Right lobe of liver (tissue), 6 donors: ENCODE measurements around the gene ACSS1. TPM values are rescaled to one million over a fixed set of nuclear protein-coding genes. Genes with fewer than 3 reads are reported as not detected.
A peak's percentile ranks its signal among the peaks of the same experiment; 100 is the strongest.

ENCODE experiments used
- ATAC-seq, 4 donors: fragments of 200-7000 bp; cut with Tn5 transposase; one replicate each; pipeline ENCODE4 v1.9.1; 2020; ENCODE audit warnings: mild to moderate bottlenecking in 4 of 4, moderate library complexity in 4 of 4
- DNase-seq, 3 donors: peaks; one replicate each; pipeline ENCODE4 v3.0.0-alpha.2; 2020
- H3K27ac ChIP-seq, 3 donors: fragments of 200-600 bp; one replicate each; pipeline ENCODE4 v1.8.0; 2022
- H3K27me3 ChIP-seq, 2 donors: fragments of 200-600 bp; one replicate each; pipeline ENCODE4 v1.8.0; 2022
- H3K36me3 ChIP-seq, 4 donors: fragments of 200-600 bp; sonication (generic) in 1 of 4; one replicate each; pipeline versions ENCODE4 v1.5.1 to v1.8.0; 2017 to 2022; ENCODE audit warnings: control low read depth in 1 of 4
- H3K4me1 ChIP-seq, 4 donors: fragments of 200-600 bp; sonication (generic) in 1 of 4; one replicate each; pipeline versions ENCODE4 v1.5.1 to v1.8.0; 2017 to 2022; ENCODE audit warnings: control low read depth in 1 of 4
- H3K4me3 ChIP-seq, 3 donors: fragments of 200-600 bp; one replicate each; pipeline ENCODE4 v1.8.0; 2022
- H3K9me3 ChIP-seq, 4 donors: fragments of 200-600 bp; sonication (generic) in 1 of 4; one replicate each; pipeline versions ENCODE4 v1.5.1 to v1.8.0; 2017 to 2022; ENCODE audit warnings: control low read depth in 1 of 4
- POLR2A ChIP-seq: fragments of 450-650 bp; IDR thresholded peaks from one replicate; pipeline ENCODE4 v1.6.1; 2017; ENCODE audit warnings: antibody characterized with exemption, mild to moderate bottlenecking
- WGBS: methylation state at CpG from one replicate; pipeline ENCODE4 v1.1.6; 2018; ENCODE audit warnings: low coverage, low lambda C conversion rate; ENCODE audit not compliant: insufficient coverage; ENCODE audit errors: missing lambda C conversion rate; 5-methylcytosine and 5-hydroxymethylcytosine counted together
- intact Hi-C, 2 donors: fragments of 100-400 bp; cut with DNase I; formaldehyde crosslinking; loops; one replicate each; pipeline versions ENCODE4 v1.11.2 to v1.14.1; 2022
- total RNA-seq, 6 experiments: library from RNA; depleted of rRNA in 2 of 6; stranded (reverse); fragments of >200 nt in 2 of 6; fragmentation: NEBNext Ultra II Directional in 3 of 6; extraction: Animal tissue kit (Norgen Biotek cat#: 25700) in 3 of 6; gene quantifications; one replicate each; pipeline versions ENCODE4 v1.1.0 to v1.2.4, GENCODE V29; 2016 to 2023
- TF ChIP-seq, protein P1 (sequence below), 4 donors: fragments of 200-600 bp in 3 of 4; fragments of 450-650 bp in 1 of 4; IDR thresholded peaks; one replicate each; pipeline versions ENCODE4 v1.5.1 to v1.8.0; 2016 to 2022; ENCODE audit warnings: antibody characterized with exemption in 4 of 4, mild to moderate bottlenecking in 2 of 4
- donor health status: DM: no; HTN: yes; CAD: no.
- donor health status: DM: no; HTN: no; CAD: no.
- donor health status: DM: no; HTN: no; CAD: no.
- donor health status: DM: no; HTN: yes; CAD: no.
- donor health status: DM: no; HTN: yes; CAD: no.

ACSS1 gene
- total RNA-seq, 6 experiments from 2014 or later: 3.5 to 9.1 (median 6.3) TPM

DNA sequence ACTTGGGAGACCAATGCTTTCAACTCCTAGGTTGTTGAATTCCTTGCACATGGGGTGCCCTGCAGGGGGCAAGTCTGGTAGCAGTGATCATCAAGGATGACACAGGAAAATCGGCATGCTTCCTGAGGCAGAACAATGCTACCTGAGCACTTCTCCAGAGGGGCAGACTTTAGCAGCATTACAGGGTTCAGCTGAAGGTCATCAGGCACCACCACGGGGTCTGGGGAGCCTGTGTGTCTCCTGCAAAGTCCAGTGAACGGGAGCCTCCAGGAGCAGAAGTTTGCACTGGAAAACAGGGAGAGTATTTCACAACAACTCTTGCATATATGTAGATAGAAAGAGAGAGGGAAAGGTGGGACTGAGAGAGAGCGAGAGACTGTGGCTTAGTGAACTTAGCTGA, 13.8 kb upstream of the ACSS1 start:
- Histone ChIP-seq H3K27ac (no peak overlapping the region), H3K4me1 (peaks cover 0 to 8% (median 0%) of the 10 kb centered on the region in 4 donors), H3K27me3 (peaks cover 0 to 6% of the 10 kb centered on the region in 2 donors), H3K36me3 (no peaks in the 10 kb centered on the region), H3K4me3 (no peak overlapping the region), H3K9me3 (no peaks in the 10 kb centered on the region)
- 17% methylated on average over 4 of the region's 4 CpGs for WGBS
- TF ChIP-seq POLR2A: no peak
- TF ChIP-seq, protein P1, sequence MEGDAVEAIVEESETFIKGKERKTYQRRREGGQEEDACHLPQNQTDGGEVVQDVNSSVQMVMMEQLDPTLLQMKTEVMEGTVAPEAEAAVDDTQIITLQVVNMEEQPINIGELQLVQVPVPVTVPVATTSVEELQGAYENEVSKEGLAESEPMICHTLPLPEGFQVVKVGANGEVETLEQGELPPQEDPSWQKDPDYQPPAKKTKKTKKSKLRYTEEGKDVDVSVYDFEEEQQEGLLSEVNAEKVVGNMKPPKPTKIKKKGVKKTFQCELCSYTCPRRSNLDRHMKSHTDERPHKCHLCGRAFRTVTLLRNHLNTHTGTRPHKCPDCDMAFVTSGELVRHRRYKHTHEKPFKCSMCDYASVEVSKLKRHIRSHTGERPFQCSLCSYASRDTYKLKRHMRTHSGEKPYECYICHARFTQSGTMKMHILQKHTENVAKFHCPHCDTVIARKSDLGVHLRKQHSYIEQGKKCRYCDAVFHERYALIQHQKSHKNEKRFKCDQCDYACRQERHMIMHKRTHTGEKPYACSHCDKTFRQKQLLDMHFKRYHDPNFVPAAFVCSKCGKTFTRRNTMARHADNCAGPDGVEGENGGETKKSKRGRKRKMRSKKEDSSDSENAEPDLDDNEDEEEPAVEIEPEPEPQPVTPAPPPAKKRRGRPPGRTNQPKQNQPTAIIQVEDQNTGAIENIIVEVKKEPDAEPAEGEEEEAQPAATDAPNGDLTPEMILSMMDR (IDR thresholded peaks at IDR 0.05): no peak
- intact Hi-C loops: loop anchor here in 1 of 2 donors (10.0 kb wide), 1 partner anchor 103 kb away; no protein-coding TSS in a partner anchor
- ATAC-seq (no peak), DNase-seq (peak in 1 of 3 donors; percentile 11)

DNA sequence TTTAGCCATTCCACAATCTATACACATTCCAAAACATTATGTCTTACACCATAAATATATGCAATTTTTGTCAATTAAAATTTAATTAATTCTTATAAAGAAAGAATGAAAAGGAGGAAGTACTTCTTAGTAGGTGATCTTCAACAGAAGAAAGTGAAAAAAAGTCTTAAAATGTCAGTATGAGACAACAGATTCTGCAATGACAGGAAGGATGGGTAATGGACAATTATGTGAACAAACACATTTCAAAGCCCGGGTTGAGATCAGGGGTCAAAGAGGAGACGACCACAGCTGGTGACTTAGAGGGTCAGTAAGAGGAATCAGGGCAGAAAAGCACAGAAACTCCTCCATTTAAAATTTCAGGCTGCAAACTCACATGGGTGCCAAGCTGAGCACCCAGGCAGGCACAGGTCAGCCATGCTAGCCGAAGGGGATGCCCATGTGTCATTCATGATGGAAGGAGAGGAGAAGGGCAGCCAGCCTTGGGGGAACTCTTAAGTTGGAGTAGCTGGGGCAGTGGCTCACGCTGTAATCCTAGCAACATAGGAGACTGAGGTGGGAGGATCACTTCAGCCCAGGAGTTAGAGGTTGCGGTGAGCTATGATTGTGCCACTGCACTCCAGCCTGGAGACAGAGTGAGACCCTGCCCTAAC, 13.0 kb upstream of the ACSS1 start:
- intact Hi-C loops: loop anchor here in 1 of 2 donors (10.0 kb wide), 1 partner anchor 104 kb away; no protein-coding TSS in a partner anchor
- WGBS: 17% methylated on average over 2 of the region's 5 CpGs
- Histone ChIP-seq H3K27me3 (peaks cover 0 to 6% of the 10 kb centered on the region in 2 donors), H3K9me3 (no peaks in the 10 kb centered on the region), H3K4me1 (peaks cover 0 to 5% (median 0%) of the 10 kb centered on the region in 4 donors), H3K27ac (no peak overlapping the region), H3K4me3 (no peak overlapping the region), H3K36me3 (no peaks in the 10 kb centered on the region)
- no peak for ATAC-seq
- DNase-seq: no peak
- TF ChIP-seq, protein P1 (IDR thresholded peaks at IDR 0.05): no peak
- no peak for TF ChIP-seq POLR2A

DNA sequence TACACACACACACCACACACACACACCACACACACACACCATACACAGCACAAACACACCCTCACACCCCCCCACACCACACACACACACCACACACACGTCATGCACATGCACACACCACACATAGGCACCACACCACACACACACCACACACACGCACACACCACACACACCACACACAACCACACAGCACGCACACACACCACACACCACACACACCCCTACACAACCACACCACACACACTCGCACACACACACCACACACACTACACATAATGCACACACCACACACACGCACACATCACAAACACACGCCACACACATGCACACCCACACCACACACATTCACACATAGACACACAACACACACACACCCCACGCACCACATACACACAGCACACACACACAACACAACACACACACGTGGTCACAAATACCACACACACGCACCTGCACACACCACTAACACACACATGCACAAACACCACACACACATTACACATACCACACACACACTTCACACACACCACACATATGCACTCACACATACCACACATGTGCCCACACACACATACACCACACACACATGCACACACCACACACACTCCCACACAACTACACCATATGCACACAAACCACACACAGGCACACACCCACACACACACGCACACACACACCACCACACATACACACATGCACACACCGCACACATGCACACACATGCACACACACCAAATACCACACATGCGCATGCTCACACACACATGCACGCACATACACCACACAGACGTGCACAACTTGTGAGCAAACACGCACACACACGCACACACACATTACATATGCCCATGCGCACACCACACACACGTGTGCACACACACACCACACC, 9.4 kb upstream of the ACSS1 start:
- no peak for ATAC-seq
- no peaks in the 10 kb centered on the region for H3K9me3 ChIP-seq
- intact Hi-C loops: no loop called here
- TF ChIP-seq, protein P1 (IDR thresholded peaks at IDR 0.05): no peak
- no peak for TF ChIP-seq POLR2A
- H3K27ac ChIP-seq: no peak overlapping the region
- H3K4me3 ChIP-seq: no peak overlapping the region
- H3K4me1 ChIP-seq: peaks cover 0 to 10% (median 0%) of the 10 kb centered on the region in 4 donors
- H3K27me3 ChIP-seq: no peaks in the 10 kb centered on the region
- DNase-seq: peak in 1 of 3 donors; percentile 1
- no peaks in the 10 kb centered on the region for H3K36me3 ChIP-seq
- 73% methylated on average over 16 of the region's 18 CpGs for WGBS

DNA sequence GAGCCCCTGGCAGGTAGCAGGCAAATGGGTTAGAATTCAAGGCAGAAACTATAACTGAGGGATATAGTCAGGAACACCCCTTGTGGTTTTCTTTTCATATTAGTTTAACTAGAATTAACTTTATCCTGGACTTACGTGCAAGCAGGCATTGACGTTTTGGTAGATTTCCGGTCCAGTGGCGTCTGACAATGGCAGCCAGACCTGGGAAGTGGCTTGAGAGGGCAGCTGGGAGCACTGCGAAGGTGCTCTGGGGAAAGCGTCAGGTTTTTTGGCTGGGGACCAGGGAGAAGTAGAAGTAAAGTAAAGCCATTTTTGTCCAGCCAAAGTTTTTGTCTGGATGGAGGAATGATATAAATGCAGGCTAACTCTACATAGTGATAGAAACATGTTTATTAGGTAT, 8.4 kb upstream of the ACSS1 start:
- TF ChIP-seq POLR2A: no peak
- TF ChIP-seq, protein P1 (IDR thresholded peaks at IDR 0.05): no peak
- peak in 1 of 3 donors; percentile 2 for DNase-seq
- intact Hi-C loops: no loop called here

More for the DNA sequence above, 8.4 kb upstream of the ACSS1 start:
- no peak for ATAC-seq
- H3K27ac ChIP-seq: no peak overlapping the region
- no peaks in the 10 kb centered on the region for H3K27me3 ChIP-seq
- no peaks in the 10 kb centered on the region for H3K36me3 ChIP-seq
- no peak overlapping the region for H3K4me3 ChIP-seq
- H3K4me1 ChIP-seq: peaks cover 0 to 17% (median 0%) of the 10 kb centered on the region in 4 donors
- no peaks in the 10 kb centered on the region for H3K9me3 ChIP-seq
- WGBS: 5% methylated on average over 6 of the region's 6 CpGs
